ENCODE measurements around the gene APPL1. TPM values are rescaled to one million over a fixed set of nuclear protein-coding genes. Genes with fewer than 3 reads are reported as not detected.

Gene APPL1
- total and polyA plus RNA-seq, 10 of the 15 experiments (the other 5 are each of a cell fraction or from before 2014, with no cell fraction given) = 15.0 to 77.6 (median 40.2) TPM

DNA sequence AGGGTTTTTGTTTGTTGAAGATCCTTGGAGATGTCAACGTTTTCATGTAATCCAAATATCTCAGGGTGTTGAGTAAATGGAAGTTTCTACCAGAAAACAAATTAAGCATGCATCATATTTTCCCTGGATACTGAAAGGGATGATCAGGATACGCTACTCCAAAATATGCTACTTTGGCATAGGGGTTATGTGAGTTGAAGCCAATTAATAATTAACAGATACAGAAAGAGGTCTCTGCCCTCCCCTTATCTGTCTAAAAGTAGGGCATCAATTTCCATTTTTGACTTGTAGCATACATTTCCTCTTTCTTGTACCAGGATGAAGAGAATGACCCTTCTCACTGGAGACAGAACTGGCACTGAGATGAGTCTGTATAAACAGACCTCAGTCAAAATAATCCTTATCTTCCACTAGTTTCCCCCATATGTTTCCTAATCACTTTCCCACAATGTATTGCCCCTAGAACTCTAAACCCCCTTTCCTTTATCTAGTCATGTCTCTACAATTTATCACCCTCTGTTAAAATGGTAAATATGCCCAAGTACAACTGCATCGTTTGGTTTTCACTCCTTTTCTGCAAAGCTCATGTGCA is 82.3 kb downstream of the APPL1 start (continued):
- TF ChIP-seq, protein P1, sequence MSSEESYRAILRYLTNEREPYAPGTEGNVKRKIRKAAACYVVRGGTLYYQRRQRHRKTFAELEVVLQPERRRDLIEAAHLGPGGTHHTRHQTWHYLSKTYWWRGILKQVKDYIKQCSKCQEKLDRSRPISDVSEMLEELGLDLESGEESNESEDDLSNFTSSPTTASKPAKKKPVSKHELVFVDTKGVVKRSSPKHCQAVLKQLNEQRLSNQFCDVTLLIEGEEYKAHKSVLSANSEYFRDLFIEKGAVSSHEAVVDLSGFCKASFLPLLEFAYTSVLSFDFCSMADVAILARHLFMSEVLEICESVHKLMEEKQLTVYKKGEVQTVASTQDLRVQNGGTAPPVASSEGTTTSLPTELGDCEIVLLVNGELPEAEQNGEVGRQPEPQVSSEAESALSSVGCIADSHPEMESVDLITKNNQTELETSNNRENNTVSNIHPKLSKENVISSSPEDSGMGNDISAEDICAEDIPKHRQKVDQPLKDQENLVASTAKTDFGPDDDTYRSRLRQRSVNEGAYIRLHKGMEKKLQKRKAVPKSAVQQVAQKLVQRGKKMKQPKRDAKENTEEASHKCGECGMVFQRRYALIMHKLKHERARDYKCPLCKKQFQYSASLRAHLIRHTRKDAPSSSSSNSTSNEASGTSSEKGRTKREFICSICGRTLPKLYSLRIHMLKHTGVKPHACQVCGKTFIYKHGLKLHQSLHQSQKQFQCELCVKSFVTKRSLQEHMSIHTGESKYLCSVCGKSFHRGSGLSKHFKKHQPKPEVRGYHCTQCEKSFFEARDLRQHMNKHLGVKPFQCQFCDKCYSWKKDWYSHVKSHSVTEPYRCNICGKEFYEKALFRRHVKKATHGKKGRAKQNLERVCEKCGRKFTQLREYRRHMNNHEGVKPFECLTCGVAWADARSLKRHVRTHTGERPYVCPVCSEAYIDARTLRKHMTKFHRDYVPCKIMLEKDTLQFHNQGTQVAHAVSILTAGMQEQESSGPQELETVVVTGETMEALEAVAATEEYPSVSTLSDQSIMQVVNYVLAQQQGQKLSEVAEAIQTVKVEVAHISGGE (CRISPR knock-in tag; IDR thresholded peaks at IDR 0.05) = no peak
- TF ChIP-seq IKZF2 (IDR thresholded peaks at IDR 0.05) = no peak

DNA sequence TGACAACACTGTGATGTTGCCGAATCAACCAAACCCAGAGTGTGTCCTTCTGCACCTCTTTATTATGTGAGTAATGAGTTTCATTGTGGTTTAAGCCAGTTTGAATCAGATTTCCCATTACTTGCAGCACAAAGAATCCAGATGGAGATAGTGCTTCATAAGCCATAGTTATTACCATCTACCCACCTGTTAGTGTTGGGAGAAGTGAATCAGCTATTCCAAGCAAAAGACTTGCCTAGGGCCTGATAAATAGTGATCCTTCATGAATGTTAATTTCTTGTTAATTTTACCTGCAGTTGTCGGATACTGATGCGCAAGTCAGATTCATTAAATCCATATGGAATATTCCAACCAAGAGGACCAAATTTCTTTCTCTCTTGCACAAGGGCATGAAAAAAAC is 86.7 kb downstream of the APPL1 start:
- BruUV-seq (replicated peaks) = no TSS peak
- ChIA-PET SMC1A (ENCODE audit: uncharacterized antibody, unreplicated experiment) (no interaction called here), CTCF (no interaction called here), RAD21 (ENCODE audit: unreplicated experiment) (no interaction called here), POLR2A (no interaction called here)
- H3K79me2 ChIP-seq (ENCODE audit: control insufficient read depth, insufficient read depth, low read length) = no peaks in the 10 kb centered on the region
- H4K20me1 ChIP-seq (ENCODE audit: control insufficient read depth, insufficient read depth) = no peaks in the 10 kb centered on the region
- FAIRE-seq = no peak
- H3K4me3 ChIP-seq = no peak overlapping the region
- H3K4me2 ChIP-seq (ENCODE audit: control insufficient read depth, insufficient read depth) = no peak overlapping the region
- H3K9me3 ChIP-seq (replicated peaks; ENCODE audit: control insufficient read depth, insufficient read depth, low read length) = no peaks in the 10 kb centered on the region
- H2AFZ ChIP-seq (ENCODE audit: control insufficient read depth, low read depth, low read length) = no peak overlapping the region
- H3K27ac ChIP-seq (ENCODE audit: control insufficient read depth, insufficient read depth) = no peak overlapping the region
- no peak for TF ChIP-seq SPI1 (IDR thresholded peaks at IDR 0.05; ENCODE audit: borderline replicate concordance, insufficient read depth, low read depth, low read length)
- no peak for TF ChIP-seq MTA2 (IDR thresholded peaks at IDR 0.05; ENCODE audit: low read depth)
- TF ChIP-seq ZNF207 (IDR thresholded peaks at IDR 0.05; ENCODE audit: borderline replicate concordance) = no peak
- H3K27me3 ChIP-seq (replicated peaks in 1 of 2; ENCODE audit: control insufficient read depth in 2 of 2, insufficient read depth in 2 of 2, low read length in 1 of 2) = no peaks in the 10 kb centered on the region; a peak in 1 of 4 replicates
- in situ Hi-C loops (cut with MboI) (no loop called here), intact Hi-C loops (cut with micrococcal nuclease; ENCODE audit: unreplicated experiment) (no loop called here)
- no peaks in the 10 kb centered on the region for H3K36me3 ChIP-seq (ENCODE audit: control insufficient read depth in 2 of 2, insufficient read depth in 2 of 2, low read length in 1 of 2)
- no peak for ATAC-seq
- H3K9ac ChIP-seq (ENCODE audit: control insufficient read depth, insufficient read depth, low read length) = no peak overlapping the region
- no peaks in the 10 kb centered on the region for H3K4me1 ChIP-seq (ENCODE audit: control insufficient read depth, insufficient read depth, low read length)
- 79% methylated on average over 3 of the region's 3 CpGs for WGBS (ENCODE audit: insufficient coverage, insufficient replicate concordance, low lambda C conversion rate, missing lambda C conversion rate)
- no peak for DNase-seq (ENCODE audit: low read depth, low spot score)

Other genes starting within 250 kb of the APPL1 start
- 0.34 and 0.82 TPM in 2 replicates for gene SPATA12, start 167.1 kb upstream of the APPL1 start, total RNA-seq (2014; rRNA removed)
- gene SPATA12, start 167.1 kb upstream of the APPL1 start, total RNA-seq (2014; rRNA removed; fragmentation: Illumina TruSeq; extraction: Trizol) = 0.36 and 0.46 TPM in 2 replicates
- 0.29 and 0.38 TPM in 2 replicates for gene SPATA12, start 167.1 kb upstream of the APPL1 start, total RNA-seq (2021)
- 0.03 TPM in 1 of 2 replicates, not detected in the other for gene SPATA12, start 167.1 kb upstream of the APPL1 start, polyA plus RNA-seq (2011; rRNA removed)
- gene SPATA12, start 167.1 kb upstream of the APPL1 start, polyA plus RNA-seq (2014; fragmentation: Illumina TruSeq; extraction: Trizol) = 0.44 and 0.82 TPM in 2 replicates
- under 1 TPM; 0.51 to 0.69 TPM for gene SPATA12, start 167.1 kb upstream of the APPL1 start, polyA plus RNA-seq (2014; fragmentation: Nextera tagmentation; extraction: Ambion mirVana)
- 0.61 and 0.70 TPM in 2 replicates for gene SPATA12, start 167.1 kb upstream of the APPL1 start, polyA plus RNA-seq (2014; rRNA removed)
- under 1 TPM; 0.25 to 0.32 TPM for gene SPATA12, start 167.1 kb upstream of the APPL1 start, polyA plus RNA-seq (2016; fragmentation: Nextera tagmentation; extraction: Ambion mirVana)
- gene IL17RD, start 62.4 kb upstream of the APPL1 start, total RNA-seq (2014; rRNA removed) = 0.05 and 0.06 TPM in 2 replicates
- not detected in 2 replicates for gene IL17RD, start 62.4 kb upstream of the APPL1 start, total RNA-seq (2014; rRNA removed; fragmentation: Illumina TruSeq; extraction: Trizol)
- gene IL17RD, start 62.4 kb upstream of the APPL1 start, total RNA-seq (2021) = 0.05 and 0.08 TPM in 2 replicates
- 0.04 TPM in 1 of 2 replicates, not detected in the other for gene IL17RD, start 62.4 kb upstream of the APPL1 start, polyA plus RNA-seq (2011; rRNA removed)
- 0.07 TPM in 1 of 2 replicates, not detected in the other for gene IL17RD, start 62.4 kb upstream of the APPL1 start, polyA plus RNA-seq (2014; fragmentation: Illumina TruSeq; extraction: Trizol)
- not detected for gene IL17RD, start 62.4 kb upstream of the APPL1 start, polyA plus RNA-seq (2014; fragmentation: Nextera tagmentation; extraction: Ambion mirVana)
- 0.01 and 0.03 TPM in 2 replicates for gene IL17RD, start 62.4 kb upstream of the APPL1 start, polyA plus RNA-seq (2014; rRNA removed)
- gene IL17RD, start 62.4 kb upstream of the APPL1 start, polyA plus RNA-seq (2016; fragmentation: Nextera tagmentation; extraction: Ambion mirVana) = under 1 TPM; 0.03 to 0.04 TPM
- gene HESX1, start 27.8 kb upstream of the APPL1 start, total RNA-seq (2014; rRNA removed) = 3.6 and 4.6 TPM in 2 replicates
- gene HESX1, start 27.8 kb upstream of the APPL1 start, total RNA-seq (2014; rRNA removed; fragmentation: Illumina TruSeq; extraction: Trizol) = 2.5 and 2.7 TPM in 2 replicates
- 2.7 and 3.1 TPM in 2 replicates for gene HESX1, start 27.8 kb upstream of the APPL1 start, total RNA-seq (2021)
- gene HESX1, start 27.8 kb upstream of the APPL1 start, polyA plus RNA-seq (2011; rRNA removed) = 5.8 and 8.3 TPM in 2 replicates
- gene HESX1, start 27.8 kb upstream of the APPL1 start, polyA plus RNA-seq (2014; fragmentation: Illumina TruSeq; extraction: Trizol) = 4.4 and 4.8 TPM in 2 replicates
- 1 to 10 TPM; 4.2 to 5.9 TPM for gene HESX1, start 27.8 kb upstream of the APPL1 start, polyA plus RNA-seq (2014; fragmentation: Nextera tagmentation; extraction: Ambion mirVana)
- gene HESX1, start 27.8 kb upstream of the APPL1 start, polyA plus RNA-seq (2014; rRNA removed) = 3.3 and 5.1 TPM in 2 replicates
- gene HESX1, start 27.8 kb upstream of the APPL1 start, polyA plus RNA-seq (2016; fragmentation: Nextera tagmentation; extraction: Ambion mirVana) = 1 to 10 TPM; 3.0 to 3.1 TPM
- 0.05 TPM in 1 of 2 replicates, not detected in the other for gene ASB14, start 65.0 kb downstream of the APPL1 start, total RNA-seq (2014; rRNA removed)
- not detected in 2 replicates for gene ASB14, start 65.0 kb downstream of the APPL1 start, total RNA-seq (2014; rRNA removed; fragmentation: Illumina TruSeq; extraction: Trizol)
- not detected in 2 replicates for gene ASB14, start 65.0 kb downstream of the APPL1 start, total RNA-seq (2021)
- gene ASB14, start 65.0 kb downstream of the APPL1 start, polyA plus RNA-seq (2011; rRNA removed) = 0.04 TPM in 1 of 2 replicates, not detected in the other
- gene ASB14, start 65.0 kb downstream of the APPL1 start, polyA plus RNA-seq (2014; fragmentation: Illumina TruSeq; extraction: Trizol) = not detected in 2 replicates
- gene ASB14, start 65.0 kb downstream of the APPL1 start, polyA plus RNA-seq (2014; fragmentation: Nextera tagmentation; extraction: Ambion mirVana) = under 1 TPM; 0.18 to 0.63 TPM
- gene ASB14, start 65.0 kb downstream of the APPL1 start, polyA plus RNA-seq (2014; rRNA removed) = not detected in 2 replicates
- under 1 TPM; 0.18 to 0.23 TPM for gene ASB14, start 65.0 kb downstream of the APPL1 start, polyA plus RNA-seq (2016; fragmentation: Nextera tagmentation; extraction: Ambion mirVana)

All from GM12878 (cell line).